Lower leg skin (tissue), 4 donors: ENCODE results near the gene PDCD5. TPM values are rescaled to one million over a fixed set of nuclear protein-coding genes. Genes with fewer than 3 reads are reported as not detected.
"Not testable (repeated sequence)": the region's sequence is repeated elsewhere in the genome, so short reads cannot be mapped to it uniquely, and the experiment has no call there.

Source experiments
- DNase-seq, 2 donors: peaks; one replicate each; pipeline ENCODE4 v3.0.0-alpha.2; 2019; ENCODE audit warnings: low spot score in 2 of 2
- H3K4me3 ChIP-seq: fragments of 200-600 bp; sonication (generic); 2 replicates; pipeline ENCODE4 v1.5.1; 2017; ENCODE audit warnings: mild to moderate bottlenecking, low read depth; ENCODE audit not compliant: poor library complexity, severe bottlenecking
- CTCF ChIP-seq, 3 donors: fragments of 450-650 bp; IDR thresholded peaks; one replicate each; pipeline ENCODE4 v1.5.1; 2016; ENCODE audit warnings: antibody characterized with exemption in 3 of 3, mild to moderate bottlenecking in 3 of 3, moderate library complexity in 2 of 3
- POLR2A ChIP-seq, 2 donors: fragments of 450-650 bp; IDR thresholded peaks; one replicate each; pipeline ENCODE4 v1.6.1; 2016 to 2017; ENCODE audit warnings: antibody characterized with exemption in 2 of 2, mild to moderate bottlenecking in 1 of 2, moderate library complexity in 1 of 2
- WGBS, 2 donors: methylation state at CpG; one replicate each; pipeline ENCODE4 v1.1.5; 2018; 5-methylcytosine and 5-hydroxymethylcytosine counted together
- intact Hi-C: fragments of 100-400 bp; cut with DNase I; formaldehyde crosslinking; loops from one replicate; pipeline ENCODE4 v1.15.0; 2023; ENCODE audit warnings: low total_unique reads
- total RNA-seq, 4 donors: library from RNA; depleted of rRNA; stranded (reverse); fragments of >200 nt; gene quantifications; one replicate each; pipeline ENCODE4 v1.1.0, GENCODE V29; 2016

PDCD5 gene
- total RNA-seq, 4 donors from 2014 or later = 56.4 to 88.2 (median 63.7) TPM

GRCh38 chr19:32558607-32559228 is 22.3 kb upstream of the PDCD5 start:
- WGBS, 2 donors = 54 to 59% methylated on average over 10 of the region's 10 CpGs
- peak in 1 of 2 donors; percentile 18 for DNase-seq
- intact Hi-C loops = no loop called here

GRCh38 chr19:32563761-32564160 is 17.2 kb upstream of the PDCD5 start:
- no peak for TF ChIP-seq POLR2A (IDR thresholded peaks at IDR 0.05)
- no peak for TF ChIP-seq CTCF (IDR thresholded peaks at IDR 0.05)
- no peak overlapping the region for H3K4me3 ChIP-seq
- WGBS, 2 donors = 89 to 94% methylated on average over 9 of the region's 9 CpGs
- peak in 1 of 2 donors; percentile 61 for DNase-seq
- intact Hi-C loops = no loop called here

More at GRCh38 chr19:32558607-32559228, 22.3 kb upstream of the PDCD5 start:
- TF ChIP-seq POLR2A (IDR thresholded peaks at IDR 0.05) = no peak
- TF ChIP-seq CTCF (IDR thresholded peaks at IDR 0.05) = no peak
- H3K4me3 ChIP-seq = no peak overlapping the region

- intact Hi-C loops = no loop called here
- WGBS, 2 donors = 61 to 74% methylated on average over 5 of the region's 5 CpGs
These were observed 14.7 kb upstream of the PDCD5 start for GRCh38 chr19:32566246-32566830.

GRCh38 chr19:32567486-32567885 is 13.5 kb upstream of the PDCD5 start:
- TF ChIP-seq CTCF (IDR thresholded peaks at IDR 0.05) (no peak), POLR2A (IDR thresholded peaks at IDR 0.05) (no peak)
- intact Hi-C loops = no loop called here
- no peak overlapping the region for H3K4me3 ChIP-seq
- 89 to 90% methylated on average over 9 of the region's 9 CpGs for WGBS, 2 donors
- DNase-seq = peak in 1 of 2 donors; percentile 67

More at GRCh38 chr19:32566246-32566830, 14.7 kb upstream of the PDCD5 start:
- no peak overlapping the region for H3K4me3 ChIP-seq
- peak in 1 of 2 donors; percentile 46 for DNase-seq
- TF ChIP-seq POLR2A (IDR thresholded peaks at IDR 0.05) (no peak), CTCF (IDR thresholded peaks at IDR 0.05) (no peak)

- DNase-seq = peak in 1 of 2 donors; percentile 24
These were observed 10.8 kb upstream of the PDCD5 start for GRCh38 chr19:32570081-32570785.

GRCh38 chr19:32571471-32572075 is 9.4 kb upstream of the PDCD5 start:
- intact Hi-C loops, H3K4me3 ChIP-seq, DNase-seq: not testable (repeated sequence)
- WGBS, 2 donors = 72 to 75% methylated on average over 7 to 9 of the region's 36 CpGs

More at GRCh38 chr19:32570081-32570785, 10.8 kb upstream of the PDCD5 start:
- WGBS, 2 donors = 33 to 34% methylated on average over 15 of the region's 15 CpGs
- H3K4me3 ChIP-seq = no peak overlapping the region
- TF ChIP-seq POLR2A (IDR thresholded peaks at IDR 0.05) (no peak), CTCF (IDR thresholded peaks at IDR 0.05) (peak in 1 of 3 donors; percentile 37)
- intact Hi-C loops = no loop called here

- 76 to 78% methylated on average over 21 of the region's 21 CpGs for WGBS, 2 donors
- intact Hi-C loops, H3K4me3 ChIP-seq: not testable (repeated sequence)
- peak in 1 of 2 donors; percentile 48 for DNase-seq
These were observed 8.1 kb upstream of the PDCD5 start for GRCh38 chr19:32572700-32573491.
